CMK (cell line): ENCODE data around the gene HOXB7.

Experiments used
- DNase-seq: peaks from one replicate; pipeline ENCODE4 v3.0.0-alpha.2; 2010; ENCODE audit warnings: low read depth

HOXB7 gene

DNA sequence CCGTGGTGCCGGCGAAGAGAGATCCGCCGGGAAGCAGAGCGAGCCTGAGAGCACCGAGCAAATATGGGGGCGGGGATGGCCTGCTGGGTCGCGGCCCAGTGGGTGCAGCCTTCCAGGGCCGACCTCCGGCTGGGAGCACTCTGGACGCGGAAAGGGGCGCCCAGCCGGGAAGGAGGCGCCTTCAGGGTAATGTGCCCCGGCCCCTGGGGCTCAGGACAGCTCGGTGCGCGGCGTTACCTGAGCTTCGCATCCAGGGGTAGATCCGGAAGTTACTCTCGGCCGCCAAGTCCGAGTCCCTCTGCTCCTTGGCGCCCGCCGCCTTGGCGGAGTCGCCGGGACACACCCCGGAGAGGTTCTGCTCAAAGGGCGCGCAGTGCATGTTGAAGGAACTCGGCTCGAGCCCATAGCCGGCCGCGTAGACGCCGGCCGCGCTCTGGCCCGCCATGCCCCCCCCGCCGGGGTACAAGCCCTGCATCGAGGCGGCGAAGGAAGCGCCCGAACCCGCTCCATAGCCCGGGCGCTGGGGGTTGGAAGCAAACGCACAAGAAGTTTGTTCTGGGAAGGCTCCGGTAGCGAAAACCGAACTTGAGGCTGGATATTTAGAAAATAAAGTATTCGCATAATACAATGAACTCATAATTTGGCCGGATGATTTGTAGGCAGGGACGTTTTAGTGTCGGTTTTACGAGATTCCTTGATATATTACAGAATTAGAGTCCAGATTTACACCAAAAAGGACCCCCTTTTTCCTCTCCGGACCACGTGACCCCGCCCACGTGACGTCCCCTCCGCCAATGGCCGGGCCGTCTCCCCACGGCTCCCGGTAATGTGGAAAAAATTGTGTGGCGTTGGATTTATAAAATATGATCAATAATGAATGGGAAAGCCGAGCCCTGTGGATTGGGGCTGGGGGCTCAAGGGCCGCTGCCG is at the start of gene HOXB7:
TSS of gene HOXB7 (minus strand) at position 736 of the 930 bp plus-strand sequence. CDS start at position 637, 99 bp downstream.
- no peak for DNase-seq

DNA sequence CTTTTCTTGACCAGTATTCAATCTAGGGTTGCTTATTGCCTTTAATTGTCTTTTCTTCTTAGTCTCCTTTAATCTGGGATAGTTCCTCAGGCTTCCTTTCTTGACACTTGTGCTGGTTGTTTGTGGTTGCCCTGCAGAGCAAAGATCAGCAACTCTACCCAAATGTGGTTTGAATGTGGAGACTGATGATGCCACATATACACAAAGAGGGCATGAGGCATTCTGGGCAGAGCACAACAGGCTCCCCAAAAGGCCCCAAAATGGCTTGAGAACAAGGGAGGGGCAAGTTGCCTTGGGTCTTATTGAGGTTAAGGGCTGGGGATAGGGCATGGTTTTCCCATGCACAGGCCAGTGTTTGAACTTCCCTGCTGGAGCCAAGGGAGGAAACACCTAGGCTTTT is 45.1 kb upstream of the HOXB7 start:
- peak; percentile 40 for DNase-seq

DNA sequence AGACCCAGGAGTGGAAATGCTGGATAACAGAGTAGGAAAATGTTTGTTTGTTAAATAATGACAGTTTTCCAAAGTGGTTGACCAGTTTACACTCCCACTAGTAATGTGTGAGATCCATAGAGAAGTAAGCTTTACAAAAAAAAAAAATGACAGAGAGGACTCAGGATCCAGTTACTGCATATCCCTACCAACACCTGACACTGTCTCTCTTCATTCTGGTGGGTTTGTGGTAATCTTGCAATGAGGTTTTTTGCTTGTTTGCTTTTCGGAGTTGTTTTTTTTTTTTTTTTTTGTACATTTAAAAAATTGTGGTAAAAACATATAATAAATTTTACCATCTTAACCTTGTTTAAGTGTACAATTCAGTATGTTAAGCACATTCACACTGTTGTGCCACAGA is 38.9 kb upstream of the HOXB7 start:
- DNase-seq = no peak

DNA sequence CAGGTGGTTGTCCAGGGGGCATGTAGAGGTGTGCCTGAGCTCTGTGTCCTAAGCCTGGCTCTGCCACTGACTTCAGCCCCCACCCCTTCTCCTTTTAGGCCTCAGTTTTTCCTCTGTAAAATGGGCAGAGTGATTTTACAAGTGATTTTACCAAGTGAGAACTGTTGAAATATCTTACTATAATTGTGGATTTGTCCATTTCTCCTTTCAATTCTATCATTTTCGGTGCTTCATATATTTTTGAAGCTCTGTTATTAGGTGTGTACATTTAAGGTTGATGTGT is 37.1 kb upstream of the HOXB7 start:
- DNase-seq = no peak

DNA sequence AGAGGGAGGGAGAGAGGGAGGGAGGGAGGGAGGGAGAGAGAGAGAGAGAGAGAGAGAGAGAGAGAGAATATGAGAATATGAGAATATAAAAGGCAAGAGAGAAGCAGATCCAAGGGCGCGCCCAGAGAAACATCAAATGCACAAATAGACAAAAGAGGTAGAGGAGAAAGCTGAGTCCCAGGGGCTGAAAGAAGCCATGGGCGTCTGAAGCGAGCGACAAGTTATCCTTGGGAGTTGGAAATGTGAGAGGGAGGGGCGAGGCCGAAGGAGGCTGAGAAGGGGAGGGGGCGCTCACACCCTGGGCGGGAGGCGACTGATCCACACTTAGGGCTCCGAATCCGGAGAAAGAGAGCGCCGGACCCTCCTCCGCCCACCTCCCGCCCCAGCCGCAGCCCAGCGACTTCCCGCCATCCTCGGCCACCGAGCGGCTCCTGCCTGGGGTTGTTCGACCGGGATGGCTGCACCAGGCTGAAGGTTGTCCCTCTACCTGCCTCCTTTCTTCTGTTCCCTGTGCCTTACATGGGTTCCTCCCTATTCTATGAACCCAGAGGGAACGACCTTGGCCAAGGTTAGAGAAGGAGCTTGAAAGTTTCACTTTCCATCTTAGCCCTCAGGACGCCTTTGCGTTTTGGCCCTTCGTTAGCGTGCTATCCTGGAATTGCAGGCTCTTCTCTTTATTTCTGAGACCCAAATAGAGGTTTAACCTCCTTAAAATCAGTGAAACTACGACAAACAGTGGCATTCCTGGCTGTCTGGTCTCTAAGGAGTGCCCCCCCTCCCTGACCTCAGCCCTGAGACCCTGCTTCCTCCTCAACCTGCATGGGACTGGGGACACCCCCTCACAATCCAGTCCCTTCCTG is 36.5 kb upstream of the HOXB7 start:
- DNase-seq = no peak

DNA sequence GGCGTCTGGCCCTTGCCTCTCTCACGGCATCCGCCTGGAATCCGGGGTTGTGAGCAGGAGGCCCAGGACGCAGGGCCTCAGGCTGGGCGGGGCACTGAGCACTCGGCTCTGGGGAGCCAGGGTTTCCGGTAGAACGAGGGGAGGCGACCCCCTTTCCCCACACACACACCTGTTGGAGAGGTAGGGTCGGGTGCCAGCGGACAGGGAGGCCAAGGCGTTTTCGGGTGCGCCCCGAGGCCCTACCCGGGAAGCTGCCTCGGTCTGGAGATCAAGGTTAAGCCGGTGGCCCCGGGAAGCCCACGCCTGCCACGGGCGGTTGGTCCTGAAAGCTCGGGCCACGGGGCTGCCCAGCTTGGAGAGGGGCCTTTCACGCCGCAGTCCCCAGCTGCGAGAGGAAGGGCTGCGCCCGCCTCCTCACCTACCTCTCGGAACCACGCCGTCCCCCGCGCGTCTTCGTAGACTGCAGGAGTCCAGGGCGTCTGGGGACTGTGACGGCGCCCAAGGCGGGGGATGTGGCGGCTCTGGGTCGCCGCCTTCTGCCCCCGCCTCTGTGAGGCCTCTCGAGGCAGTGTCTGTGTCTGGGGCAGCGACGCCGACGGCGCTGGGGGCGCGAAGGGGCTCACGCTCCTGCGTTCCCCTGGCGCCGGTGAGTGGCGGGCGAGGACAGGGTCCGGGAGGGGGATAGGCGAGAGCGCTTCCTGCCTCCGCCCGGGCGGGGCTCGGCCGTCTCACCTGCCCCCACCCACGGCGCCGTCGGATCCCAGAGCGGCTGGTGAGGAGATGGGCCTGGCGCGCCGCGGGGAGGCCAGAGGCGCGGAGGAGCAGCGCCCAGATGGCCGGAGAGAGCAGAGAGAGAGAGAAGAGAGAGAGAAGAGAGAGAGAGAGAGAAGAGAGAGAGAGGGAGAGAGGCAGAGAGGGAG is 35.6 kb upstream of the HOXB7 start:
- DNase-seq = no peak

DNA sequence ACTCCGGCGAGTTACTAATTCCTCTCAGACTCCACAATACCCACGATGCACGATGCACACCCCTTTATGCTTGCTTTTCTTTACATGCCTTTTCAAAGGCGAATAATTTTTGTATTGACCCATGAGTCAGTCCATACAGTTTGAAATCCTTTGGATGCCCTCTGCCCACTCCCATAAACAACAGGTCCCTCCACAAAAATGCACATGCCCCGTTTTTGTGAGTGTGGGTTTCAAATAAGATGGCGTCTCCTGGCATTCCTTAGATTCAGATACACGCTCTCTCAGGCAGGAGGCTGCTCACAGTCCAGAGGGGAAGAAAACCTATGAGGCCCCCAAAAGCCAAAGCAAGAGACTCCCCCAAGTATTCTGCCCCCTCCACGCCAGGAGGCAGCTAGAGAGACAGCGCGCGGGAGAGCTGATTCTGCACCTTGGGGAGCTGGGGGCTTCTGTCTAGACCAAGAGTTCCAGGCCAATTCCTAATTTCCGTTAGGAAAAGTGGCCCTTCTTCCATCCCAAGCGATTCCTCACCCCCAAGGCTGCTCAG is 34.9 kb upstream of the HOXB7 start:
- no peak for DNase-seq

DNA sequence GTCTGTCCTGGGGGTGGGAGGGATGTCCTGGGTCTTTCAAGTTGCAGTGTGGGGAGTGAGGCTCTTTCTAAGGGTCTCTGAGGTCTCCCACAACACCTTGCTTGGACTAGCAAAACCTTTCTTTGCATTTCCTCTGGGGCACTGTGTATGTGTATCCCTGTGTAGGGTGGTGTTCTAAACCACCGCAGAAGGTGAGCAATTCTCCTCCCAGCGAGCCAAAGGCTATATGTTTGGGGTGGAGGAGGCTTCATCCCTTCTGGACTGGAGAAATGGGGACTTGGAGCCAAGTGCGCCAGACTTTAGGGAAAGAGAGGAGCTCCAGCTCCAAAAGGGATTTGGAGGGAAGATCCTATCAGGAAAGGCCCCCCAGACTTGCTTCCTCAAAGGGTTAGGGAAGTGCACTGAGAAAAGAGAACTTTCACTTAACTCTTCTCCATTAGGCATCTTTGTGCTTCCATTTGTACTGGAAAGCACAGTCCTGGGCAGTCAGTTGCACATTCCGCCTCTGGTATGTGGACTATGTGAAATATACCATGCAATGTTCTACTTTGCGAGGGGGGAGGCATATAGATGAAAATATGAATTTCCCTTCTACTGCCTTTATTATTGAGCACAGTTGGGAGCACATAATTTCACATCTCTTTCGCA is 34.2 kb upstream of the HOXB7 start:
- no peak for DNase-seq

DNA sequence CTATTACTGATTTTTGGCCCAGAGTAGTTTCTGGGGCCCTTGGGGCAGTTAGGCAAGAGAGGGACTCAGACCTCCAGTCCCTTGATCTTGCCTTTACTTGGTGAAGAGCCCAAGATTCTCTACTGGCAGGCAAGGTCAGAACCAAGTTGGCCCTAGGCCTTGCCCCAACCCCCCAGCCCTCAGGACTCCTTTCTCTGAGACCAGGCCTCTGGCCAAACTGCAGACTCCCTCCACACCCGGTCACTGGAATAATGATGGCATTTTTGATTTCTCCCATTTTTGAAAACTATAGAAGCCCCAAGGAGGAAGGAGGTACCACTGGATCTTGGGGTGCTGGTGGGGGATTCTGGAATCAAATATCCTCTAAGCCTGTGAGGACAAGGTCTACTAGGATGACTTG is 33.3 kb upstream of the HOXB7 start:
- DNase-seq = no peak

DNA sequence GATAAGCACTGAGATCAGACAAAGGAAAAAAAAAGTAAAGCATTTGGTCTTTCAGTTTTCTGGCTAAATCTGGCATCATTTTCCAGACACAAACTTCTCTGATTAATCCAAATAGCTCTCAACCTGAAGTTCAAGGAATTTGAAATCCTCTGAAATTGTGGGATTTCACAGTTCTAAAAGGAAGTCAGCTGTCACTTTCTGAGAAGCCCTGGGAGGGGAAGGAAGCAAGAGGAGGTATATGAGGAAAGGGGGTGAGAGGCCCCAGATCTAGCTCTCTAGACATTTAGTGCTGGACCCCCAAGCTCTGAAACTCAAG is 32.8 kb upstream of the HOXB7 start:
- DNase-seq = no peak

DNA sequence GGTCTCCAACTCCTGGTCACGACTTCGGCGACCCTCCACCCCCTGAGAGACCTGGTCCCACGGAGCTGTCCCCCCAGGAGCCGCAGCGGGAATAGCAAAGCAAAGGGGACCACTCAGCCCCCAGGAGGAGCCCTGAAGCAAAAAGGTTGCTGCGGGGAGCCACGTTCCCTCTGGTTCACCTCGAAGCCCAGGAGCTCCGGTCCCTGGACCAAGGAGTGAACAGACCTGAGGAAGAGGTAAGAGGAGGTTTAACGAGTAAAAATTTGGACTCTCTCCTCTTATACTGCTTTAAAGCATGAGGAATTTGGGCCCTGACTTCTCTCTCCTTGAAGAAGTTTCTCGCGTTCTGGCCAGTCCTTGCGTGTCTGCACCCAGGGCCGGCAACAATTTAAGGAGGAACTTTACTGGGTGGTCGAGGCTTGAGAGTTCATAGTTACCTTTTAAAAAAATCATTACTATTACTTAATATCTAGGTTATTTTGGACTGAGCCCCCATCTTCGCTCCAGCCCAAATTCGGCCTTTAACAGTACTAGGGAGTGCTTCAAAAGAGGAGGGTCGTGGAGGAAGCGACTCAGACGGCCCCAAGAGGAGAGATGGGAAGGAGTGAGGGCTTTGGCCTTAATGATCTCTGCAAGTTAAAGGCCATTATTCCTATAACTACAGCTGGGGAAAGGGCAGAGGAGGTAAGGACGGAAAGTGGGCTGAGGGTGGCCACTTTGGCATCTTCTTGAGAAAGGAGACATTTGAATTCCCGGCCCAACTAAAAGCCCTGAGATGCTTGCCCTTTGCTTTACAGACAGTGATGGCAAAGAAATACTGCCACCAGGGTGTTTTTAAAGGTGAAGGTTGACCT is 32.3 kb upstream of the HOXB7 start:
- no peak for DNase-seq

DNA sequence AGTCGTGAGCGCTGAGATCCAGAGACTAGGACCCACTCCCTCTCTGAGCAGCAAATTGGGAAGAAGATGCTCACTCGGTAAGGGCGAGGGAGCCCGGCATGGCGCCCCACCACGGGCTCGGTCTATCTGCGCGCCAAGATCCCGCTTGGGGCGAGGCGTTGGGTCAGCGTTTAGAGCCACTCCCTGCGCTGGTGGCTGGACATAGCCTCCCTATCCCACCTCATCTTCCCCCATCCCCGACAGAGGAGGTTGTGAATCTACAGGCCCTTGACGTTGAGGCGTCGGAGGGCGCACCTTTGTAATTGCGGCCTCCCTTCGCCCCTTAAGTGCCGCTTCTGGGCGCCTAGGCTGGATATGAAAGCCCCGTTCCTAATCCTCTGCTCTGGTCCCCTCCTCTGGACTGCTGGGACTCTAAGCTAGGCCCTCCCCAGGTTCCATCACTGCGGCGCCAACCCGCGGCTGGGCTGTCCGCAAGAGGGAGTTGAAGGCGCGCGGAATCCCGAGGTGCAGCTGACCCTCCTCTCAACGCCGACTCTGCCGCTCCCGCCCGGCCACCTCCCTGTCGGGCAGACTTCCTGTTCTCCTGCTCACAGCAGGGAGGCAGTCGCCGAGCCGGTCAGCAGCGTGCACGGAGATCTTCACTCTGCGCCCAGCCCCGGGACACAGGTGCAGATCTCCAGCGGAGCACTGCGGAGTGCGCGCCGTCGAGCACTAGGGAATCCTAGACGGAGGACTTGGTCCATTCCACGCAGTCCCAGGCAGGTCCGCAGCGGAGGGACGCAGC is 31.4 kb upstream of the HOXB7 start:
- no peak for DNase-seq

DNA sequence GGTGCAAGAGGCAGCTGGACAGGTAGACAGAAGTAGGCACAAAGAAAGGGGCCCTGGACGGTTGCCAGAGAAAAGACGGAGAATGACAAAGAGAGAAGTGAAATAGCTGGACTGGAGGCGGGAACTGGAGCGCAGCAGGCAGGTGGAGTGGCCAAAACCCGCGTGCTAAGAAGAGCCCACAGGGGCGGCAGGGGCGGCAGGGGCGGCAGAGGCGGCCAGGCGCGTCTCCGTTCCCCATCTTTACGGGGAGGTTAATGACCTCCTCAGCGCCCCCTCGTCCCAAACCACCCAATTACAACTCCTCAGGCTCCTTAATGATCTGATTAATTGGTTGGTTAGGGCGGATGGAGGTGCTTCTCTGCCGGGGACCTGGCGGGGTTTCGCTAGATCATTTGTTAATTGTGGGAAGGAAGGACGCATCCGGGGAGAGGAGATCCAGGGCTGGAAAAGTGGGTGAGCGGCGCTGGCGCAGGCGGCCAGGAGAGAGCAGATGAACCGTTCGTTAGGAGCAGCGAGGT is 30.8 kb upstream of the HOXB7 start:
- no peak for DNase-seq

DNA sequence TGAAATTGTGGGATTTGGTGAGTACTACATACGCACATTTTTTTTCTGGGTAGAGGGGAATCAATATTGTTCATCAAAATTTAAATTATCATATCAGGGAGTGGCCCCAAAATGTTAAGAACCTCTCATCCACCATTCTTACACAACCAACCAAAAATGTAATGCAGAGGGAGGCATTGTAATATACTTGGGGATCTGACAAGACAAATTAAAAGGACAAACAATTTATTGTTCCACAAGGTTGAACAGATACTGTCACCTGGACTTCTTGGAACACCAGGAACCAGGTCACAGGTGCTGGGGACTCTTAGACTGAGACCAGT is 30.0 kb upstream of the HOXB7 start:
- no peak for DNase-seq

DNA sequence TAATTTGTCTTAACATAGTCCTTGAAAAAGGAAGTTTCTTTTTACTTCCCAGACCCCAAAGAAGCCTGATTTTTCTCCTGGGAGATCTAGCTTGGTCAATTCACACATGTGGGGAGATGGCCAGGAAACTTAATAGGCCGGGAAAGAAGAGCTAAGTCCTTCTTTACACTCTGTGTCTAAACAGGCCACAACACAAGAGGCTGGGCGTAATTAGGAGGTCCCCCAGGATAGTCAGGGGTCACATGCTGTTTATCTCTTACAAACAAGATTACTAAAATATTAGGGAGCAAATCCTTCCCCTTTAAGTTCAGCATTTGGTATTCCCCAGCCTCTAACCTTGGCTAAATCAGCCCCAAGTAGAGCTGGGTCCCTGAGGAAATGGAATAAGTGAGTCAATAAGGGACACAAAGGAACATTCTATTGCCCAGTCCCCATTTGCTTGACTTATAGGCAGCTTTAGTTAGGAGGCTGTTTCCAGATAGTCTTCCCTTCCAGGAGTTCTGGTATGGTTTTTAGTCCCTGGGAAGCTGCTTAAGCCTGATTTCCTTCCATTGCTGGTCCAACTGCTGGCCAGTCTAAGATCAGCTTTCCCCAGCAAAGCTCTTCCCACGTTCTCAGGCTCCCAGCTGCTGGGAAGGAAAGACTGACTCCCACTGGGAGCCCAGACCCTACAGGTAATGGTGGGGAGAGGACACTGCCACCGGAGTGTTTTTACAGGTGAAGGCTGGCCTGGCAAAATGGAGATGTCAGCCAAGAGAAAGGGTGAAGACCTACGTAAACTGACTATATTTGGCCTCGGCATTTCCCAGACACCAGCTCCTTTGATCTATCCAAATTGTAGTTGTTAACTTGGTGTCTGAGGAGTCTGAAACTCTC is 29.4 kb upstream of the HOXB7 start:
- DNase-seq = no peak

DNA sequence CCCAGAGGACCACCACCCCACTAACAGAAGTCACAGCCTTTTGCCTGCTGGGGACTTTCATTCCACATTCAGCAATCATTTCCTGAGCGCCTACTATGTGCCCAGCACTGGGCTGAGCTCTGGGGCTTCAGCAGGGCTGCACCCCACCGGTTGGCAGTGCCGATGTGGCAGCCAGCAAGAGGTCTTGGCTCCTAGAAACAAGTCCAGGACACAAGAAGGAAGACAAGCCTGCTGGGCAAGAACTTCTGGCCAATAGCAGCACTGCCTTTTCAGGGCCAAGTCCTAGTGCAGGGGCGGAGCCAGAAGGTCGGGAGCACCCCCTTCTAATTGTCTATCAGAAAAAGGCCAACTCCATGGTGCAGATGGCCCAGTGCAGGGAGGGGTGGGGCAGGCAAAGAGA is 28.3 kb upstream of the HOXB7 start:
- DNase-seq = no peak

DNA sequence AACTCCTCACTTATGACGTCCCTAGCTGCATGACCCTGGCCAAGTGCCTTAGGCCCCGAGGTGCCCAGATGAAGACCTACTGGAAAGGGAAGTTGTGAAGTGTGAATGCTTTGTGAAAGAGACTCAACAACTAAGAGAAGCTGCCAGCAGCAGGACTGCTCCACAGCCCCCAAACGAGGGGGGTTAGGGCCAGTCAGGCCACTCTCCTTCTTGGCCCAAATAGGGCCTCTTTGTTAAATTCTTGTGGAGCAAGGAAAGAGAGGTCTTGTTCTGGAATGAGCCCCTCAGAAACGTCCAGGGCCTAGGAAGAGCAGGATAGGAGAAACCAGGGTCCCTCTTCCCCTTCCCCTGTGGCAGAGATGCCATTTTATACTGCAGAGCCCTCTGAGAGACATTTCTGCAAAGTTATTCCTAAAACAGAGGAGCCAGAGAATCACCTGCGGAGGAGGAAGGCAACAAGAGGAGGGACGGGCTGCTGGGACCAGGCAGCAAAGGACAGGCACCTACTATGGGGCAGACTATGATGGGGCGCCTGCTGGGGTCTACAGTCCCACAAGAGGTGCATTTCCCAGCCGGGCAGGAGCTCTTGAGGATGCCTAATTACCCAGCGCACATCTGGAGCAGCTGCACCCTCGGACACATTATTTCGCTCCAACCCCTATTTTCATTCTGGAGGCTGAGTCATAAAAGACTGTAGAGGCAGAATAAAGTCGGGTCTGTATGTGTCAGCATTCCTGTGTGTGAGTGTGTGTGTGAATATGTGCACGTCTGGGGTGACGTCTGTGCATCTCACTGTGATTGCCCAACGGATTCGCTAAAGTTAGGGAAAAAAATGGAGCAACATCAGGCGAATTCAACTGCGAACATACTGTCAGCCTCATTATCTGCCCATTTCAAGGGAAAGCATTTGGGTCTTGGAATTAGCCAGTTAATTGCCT is 26.8 kb upstream of the HOXB7 start:
- DNase-seq = no peak
